H9 (cell line): ENCODE data around the gene AGPAT2. TPM values are rescaled to one million over a fixed set of nuclear protein-coding genes. Genes with fewer than 3 reads are reported as not detected.
A peak's percentile ranks its signal among the peaks of the same experiment; 100 is the strongest.

Source experiments
- DNase-seq: peaks from one replicate; pipeline ENCODE4 v3.0.0-alpha.2; 2017
- H2AFZ ChIP-seq: one replicate; pipeline ENCODE4 v1.6.1; 2013; ENCODE audit warnings: mild to moderate bottlenecking, low read length, control low read depth, moderate library complexity
- H2AK5ac ChIP-seq: 2 replicates; pipeline ENCODE4 v1.6.1; 2013; ENCODE audit warnings: low read length, control low read depth, mixed read lengths; ENCODE audit not compliant: insufficient read length
- H2BK120ac ChIP-seq: one replicate; pipeline ENCODE4 v1.6.1; 2013; ENCODE audit warnings: low read depth, mild to moderate bottlenecking, low read length, control low read depth, inconsistent platforms; ENCODE audit not compliant: poor library complexity, severe bottlenecking
- H2BK12ac ChIP-seq: 2 replicates; pipeline ENCODE4 v1.6.1; 2013; ENCODE audit warnings: low read length, control low read depth, mixed read lengths, low read depth; ENCODE audit not compliant: insufficient read length
- H2BK15ac ChIP-seq: 2 replicates; pipeline ENCODE4 v1.6.1; 2013; ENCODE audit warnings: low read depth, low read length, control low read depth
- H2BK20ac ChIP-seq: one replicate; pipeline ENCODE4 v1.6.1; 2013; ENCODE audit warnings: low read depth, mild to moderate bottlenecking, low read length, control low read depth, inconsistent platforms; ENCODE audit not compliant: poor library complexity, severe bottlenecking
- H2BK5ac ChIP-seq: 2 replicates; pipeline ENCODE4 v1.6.1; 2013; ENCODE audit warnings: low read length, control low read depth, mixed read lengths; ENCODE audit not compliant: insufficient read length
- H3K14ac ChIP-seq: 2 replicates; pipeline ENCODE4 v1.6.1; 2013; ENCODE audit warnings: low read length, control low read depth; ENCODE audit not compliant: insufficient read depth
- H3K18ac ChIP-seq: 2 replicates; pipeline ENCODE4 v1.6.1; 2013; ENCODE audit warnings: low read depth, mild to moderate bottlenecking, mixed read lengths, low read length, control low read depth; ENCODE audit not compliant: insufficient read length
- H3K23ac ChIP-seq: 2 replicates; pipeline ENCODE4 v1.6.1; 2013; ENCODE audit warnings: low read length, control low read depth, mixed read lengths, low read depth; ENCODE audit not compliant: insufficient read length
- H3K23me2 ChIP-seq: 2 replicates; pipeline ENCODE4 v1.6.1; 2013; ENCODE audit warnings: low read depth, mild to moderate bottlenecking, mixed read lengths, low read length, control low read depth; ENCODE audit not compliant: insufficient read length, poor library complexity, severe bottlenecking
- H3K27ac ChIP-seq: 2 replicates; pipeline ENCODE4 v1.5.1; 2013; ENCODE audit warnings: low read length, control low read depth, mixed read lengths, low read depth; ENCODE audit not compliant: insufficient read length
- H3K27me3 ChIP-seq: 2 replicates; pipeline ENCODE4 v1.6.1; 2013; ENCODE audit warnings: low read length, control low read depth, inconsistent platforms; ENCODE audit not compliant: insufficient read depth
- H3K4ac ChIP-seq: 2 replicates; pipeline ENCODE4 v1.6.1; 2013; ENCODE audit warnings: low read depth, mild to moderate bottlenecking, control low read depth, inconsistent platforms, low read length, moderate library complexity
- H3K4me1 ChIP-seq: 2 replicates; pipeline ENCODE4 v1.6.1; 2013; ENCODE audit warnings: low read length, control low read depth, inconsistent platforms; ENCODE audit not compliant: insufficient read depth
- H3K4me2 ChIP-seq: 2 replicates; pipeline ENCODE4 v1.6.1; 2013; ENCODE audit warnings: low read length, control low read depth, mixed read lengths; ENCODE audit not compliant: insufficient read length, insufficient read depth
- H3K56ac ChIP-seq: 2 replicates; pipeline ENCODE4 v1.6.1; 2013; ENCODE audit warnings: low read depth, mild to moderate bottlenecking, mixed read lengths, low read length, control low read depth; ENCODE audit not compliant: insufficient read length
- H3K79me1 ChIP-seq: 2 replicates; pipeline ENCODE4 v1.6.1; 2013; ENCODE audit warnings: low read depth, mild to moderate bottlenecking, moderate library complexity, low read length, control low read depth, inconsistent platforms; ENCODE audit not compliant: insufficient read depth, poor library complexity, severe bottlenecking
- H3K79me2 ChIP-seq: 2 replicates; pipeline ENCODE4 v1.6.1; 2013; ENCODE audit warnings: low read length, control low read depth, inconsistent platforms; ENCODE audit not compliant: insufficient read depth
- H3K9ac ChIP-seq: 2 replicates; pipeline ENCODE4 v1.6.1; 2013; ENCODE audit warnings: low read length, control low read depth, mixed read lengths; ENCODE audit not compliant: insufficient read length; ENCODE audit errors: extremely low read depth
- H3K9me3 ChIP-seq: one replicate; pipeline ENCODE4 v1.6.1; 2013; ENCODE audit warnings: low read depth, low read length, inconsistent platforms; ENCODE audit not compliant: control insufficient read depth
- H3T11ph ChIP-seq: one replicate; pipeline ENCODE4 v1.6.1; 2013; ENCODE audit warnings: mild to moderate bottlenecking, low read length, control low read depth, inconsistent platforms
- H4K20me1 ChIP-seq: one replicate; pipeline ENCODE4 v1.6.1; 2013; ENCODE audit not compliant: control insufficient read depth, insufficient read length, insufficient read depth
- H4K5ac ChIP-seq: 2 replicates; pipeline ENCODE4 v1.6.1; 2013; ENCODE audit warnings: low read depth, mild to moderate bottlenecking, mixed read lengths, low read length, control low read depth; ENCODE audit not compliant: insufficient read length
- H4K8ac ChIP-seq: replicated peaks from 2 replicates; pipeline ENCODE4 v1.6.1; 2013; ENCODE audit warnings: low read length, control low read depth, mixed read lengths, low read depth; ENCODE audit not compliant: insufficient read length
- H4K91ac ChIP-seq: 2 replicates; pipeline ENCODE4 v1.6.1; 2013; ENCODE audit warnings: low read depth, mild to moderate bottlenecking, moderate library complexity, mixed read lengths, low read length, control low read depth; ENCODE audit not compliant: insufficient read length
- H3K27ac Mint-ChIP-seq, 3 experiments: 2 replicates in 2 of 3; 3 replicates in 1 of 3; pipeline ENCODE4 v1.8.0; 2020 to 2021; ENCODE audit warnings: mixed read lengths in 3 of 3, mild to moderate bottlenecking in 1 of 3, moderate library complexity in 1 of 3
- H3K27me3 Mint-ChIP-seq: 2 replicates; pipeline ENCODE4 v1.8.0; 2021; ENCODE audit warnings: low read depth, mild to moderate bottlenecking, moderate library complexity, mixed read lengths
- H3K36me3 Mint-ChIP-seq, 3 experiments: 2 replicates in 2 of 3; 3 replicates in 1 of 3; pipeline ENCODE4 v1.8.0; 2020 to 2021; ENCODE audit warnings: low read depth in 3 of 3, mixed read lengths in 3 of 3; ENCODE audit not compliant: insufficient read depth in 1 of 3
- H3K4me1 Mint-ChIP-seq, 2 experiments: 2 replicates each; pipeline ENCODE4 v1.8.0; 2020; ENCODE audit warnings: mixed read lengths in 2 of 2
- H3K4me3 Mint-ChIP-seq, 2 experiments: 2 replicates in 1 of 2; 3 replicates in 1 of 2; pipeline ENCODE4 v1.8.0; 2020 to 2021; ENCODE audit warnings: mild to moderate bottlenecking in 2 of 2, mixed read lengths in 2 of 2, moderate library complexity in 1 of 2
- H3K9me3 Mint-ChIP-seq, 2 experiments: 2 replicates in 1 of 2; 3 replicates in 1 of 2; pipeline ENCODE4 v1.8.0; 2020; ENCODE audit warnings: mild to moderate bottlenecking in 2 of 2, mixed read lengths in 2 of 2, moderate library complexity in 1 of 2
- WGBS: extraction: QIAGEN DNeasy Blood & Tissue Kit; methylation state at CpG from one replicate; pipeline ENCODE4 v1.1.7; 2013; ENCODE audit warnings: missing lambda C conversion rate, low lambda C conversion rate, mixed read lengths; ENCODE audit not compliant: insufficient read length; ENCODE audit errors: extremely low coverage; 5-methylcytosine and 5-hydroxymethylcytosine counted together
- total RNA-seq: library from RNA; stranded (reverse); gene quantifications from 2 replicates; pipeline ENCODE4 v1.2.1, GENCODE V29; 2021
- TF ChIP-seq, protein P1 (sequence below): fragments of 200-600 bp; sonication (generic); conservative IDR thresholded peaks from 3 replicates; pipeline ENCODE4 v1.8.0; 2021; ENCODE audit warnings: antibody characterized with exemption, mild to moderate bottlenecking

Gene AGPAT2
- total RNA-seq, 1 experiment from 2014 or later: 29.7 TPM

DNA sequence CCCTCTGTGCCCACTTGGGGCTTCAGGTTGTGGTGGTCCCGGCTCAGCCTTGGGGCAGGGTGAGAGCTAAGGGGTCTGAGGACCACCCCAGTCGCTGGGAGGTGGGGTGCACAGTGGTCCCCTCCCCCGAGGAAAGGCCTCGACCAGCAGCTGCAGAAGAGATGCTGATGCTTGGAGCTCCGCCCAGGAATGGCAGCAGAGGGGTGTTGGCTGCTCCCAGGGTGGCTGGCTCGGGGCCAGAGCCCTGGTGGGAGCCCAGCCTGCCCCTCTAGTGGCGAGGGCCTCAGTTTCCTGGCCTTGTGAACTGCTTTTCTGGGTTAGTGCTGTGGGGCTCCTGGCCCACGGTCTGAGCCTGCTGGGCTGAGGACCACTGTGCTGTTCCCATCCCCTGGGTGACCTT, 26.3 kb upstream of the AGPAT2 start:
- no peak overlapping the region for H4K91ac ChIP-seq

More for the DNA sequence above, 26.3 kb upstream of the AGPAT2 start:
- H3K4me1 ChIP-seq: no peaks in the 10 kb centered on the region; the same call in 1 of the 2 replicates
- H3K56ac ChIP-seq: no peak overlapping the region
- peaks cover 0 to 5% (median 4%) of the 10 kb centered on the region in 3 experiments; a peak in 3 of 7 replicates for H3K36me3 Mint-ChIP-seq
- H3K23ac ChIP-seq: no peak overlapping the region
- no peak overlapping the region for H2BK15ac ChIP-seq
- WGBS: no CpG with 5 or more reads among the region's 8 CpGs
- peaks cover 3 to 10% of the 10 kb centered on the region in 2 experiments for H3K4me1 Mint-ChIP-seq
- DNase-seq: peak; percentile 33
- H3K9me3 ChIP-seq: no peaks in the 10 kb centered on the region
- no peak overlapping the region for H2BK12ac ChIP-seq
- no peak overlapping the region for H3K14ac ChIP-seq
- H3K27ac Mint-ChIP-seq: no peak overlapping the region
- no peaks in the 10 kb centered on the region for H3K9me3 Mint-ChIP-seq
- no peak overlapping the region for H4K8ac ChIP-seq
- peaks cover 8% of the 10 kb centered on the region for H3K79me1 ChIP-seq
- no peak overlapping the region for H3K4ac ChIP-seq
- no peak overlapping the region for H3K27ac ChIP-seq
- H2BK120ac ChIP-seq: no peak overlapping the region
- H2BK20ac ChIP-seq: no peak overlapping the region
- H2AFZ ChIP-seq: no peak overlapping the region
- no peak overlapping the region for H2AK5ac ChIP-seq
- H3K4me3 Mint-ChIP-seq: peak overlapping the region; percentile 70 to 85
- peaks cover 12% of the 10 kb centered on the region for H3K23me2 ChIP-seq
- H3K79me2 ChIP-seq: peaks cover 4% of the 10 kb centered on the region; the same call in 1 of the 2 replicates
- no peak overlapping the region for H3K9ac ChIP-seq
- H3K18ac ChIP-seq: no peak overlapping the region
- H4K5ac ChIP-seq: no peak overlapping the region
- H4K20me1 ChIP-seq: no peaks in the 10 kb centered on the region
- no peak overlapping the region for H2BK5ac ChIP-seq
- H3K27me3 Mint-ChIP-seq: peaks cover 30% of the 10 kb centered on the region
- no peak overlapping the region for H3T11ph ChIP-seq
- TF ChIP-seq, protein P1, sequence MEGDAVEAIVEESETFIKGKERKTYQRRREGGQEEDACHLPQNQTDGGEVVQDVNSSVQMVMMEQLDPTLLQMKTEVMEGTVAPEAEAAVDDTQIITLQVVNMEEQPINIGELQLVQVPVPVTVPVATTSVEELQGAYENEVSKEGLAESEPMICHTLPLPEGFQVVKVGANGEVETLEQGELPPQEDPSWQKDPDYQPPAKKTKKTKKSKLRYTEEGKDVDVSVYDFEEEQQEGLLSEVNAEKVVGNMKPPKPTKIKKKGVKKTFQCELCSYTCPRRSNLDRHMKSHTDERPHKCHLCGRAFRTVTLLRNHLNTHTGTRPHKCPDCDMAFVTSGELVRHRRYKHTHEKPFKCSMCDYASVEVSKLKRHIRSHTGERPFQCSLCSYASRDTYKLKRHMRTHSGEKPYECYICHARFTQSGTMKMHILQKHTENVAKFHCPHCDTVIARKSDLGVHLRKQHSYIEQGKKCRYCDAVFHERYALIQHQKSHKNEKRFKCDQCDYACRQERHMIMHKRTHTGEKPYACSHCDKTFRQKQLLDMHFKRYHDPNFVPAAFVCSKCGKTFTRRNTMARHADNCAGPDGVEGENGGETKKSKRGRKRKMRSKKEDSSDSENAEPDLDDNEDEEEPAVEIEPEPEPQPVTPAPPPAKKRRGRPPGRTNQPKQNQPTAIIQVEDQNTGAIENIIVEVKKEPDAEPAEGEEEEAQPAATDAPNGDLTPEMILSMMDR: no peak
- H3K4me2 ChIP-seq: peak overlapping the region; percentile 70
- no peaks in the 10 kb centered on the region for H3K27me3 ChIP-seq
